SK-N-MC (cell line): ENCODE measurements around the gene MCMBP.

ENCODE experiments used
- FOXP2 ChIP-seq: optimal IDR thresholded peaks from 2 replicates; pipeline ENCODE3; 2011; ENCODE audit warnings: mild to moderate bottlenecking, moderate library complexity; ENCODE audit not compliant: insufficient read depth; ENCODE audit errors: extremely low read length, control extremely low read depth
- POLR2AphosphoS5 ChIP-seq: IDR thresholded peaks from 2 replicates; pipeline ENCODE4 v1.6.1; 2012; ENCODE audit warnings: mild to moderate bottlenecking, low read depth, low read length, borderline replicate concordance

- TF ChIP-seq POLR2AphosphoS5 (peak; percentile 78), FOXP2 (no peak)
Measured at GRCh38 chr10:119872860-119873681, 428 bp upstream of the MCMBP start.
